ENCODE results near the gene XPNPEP1. TPM values are rescaled to one million over a fixed set of nuclear protein-coding genes. Genes with fewer than 3 reads are reported as not detected.

Gene XPNPEP1
- total RNA-seq, 2 donors from 2014 or later: 41.2 to 45.2 TPM

DNA sequence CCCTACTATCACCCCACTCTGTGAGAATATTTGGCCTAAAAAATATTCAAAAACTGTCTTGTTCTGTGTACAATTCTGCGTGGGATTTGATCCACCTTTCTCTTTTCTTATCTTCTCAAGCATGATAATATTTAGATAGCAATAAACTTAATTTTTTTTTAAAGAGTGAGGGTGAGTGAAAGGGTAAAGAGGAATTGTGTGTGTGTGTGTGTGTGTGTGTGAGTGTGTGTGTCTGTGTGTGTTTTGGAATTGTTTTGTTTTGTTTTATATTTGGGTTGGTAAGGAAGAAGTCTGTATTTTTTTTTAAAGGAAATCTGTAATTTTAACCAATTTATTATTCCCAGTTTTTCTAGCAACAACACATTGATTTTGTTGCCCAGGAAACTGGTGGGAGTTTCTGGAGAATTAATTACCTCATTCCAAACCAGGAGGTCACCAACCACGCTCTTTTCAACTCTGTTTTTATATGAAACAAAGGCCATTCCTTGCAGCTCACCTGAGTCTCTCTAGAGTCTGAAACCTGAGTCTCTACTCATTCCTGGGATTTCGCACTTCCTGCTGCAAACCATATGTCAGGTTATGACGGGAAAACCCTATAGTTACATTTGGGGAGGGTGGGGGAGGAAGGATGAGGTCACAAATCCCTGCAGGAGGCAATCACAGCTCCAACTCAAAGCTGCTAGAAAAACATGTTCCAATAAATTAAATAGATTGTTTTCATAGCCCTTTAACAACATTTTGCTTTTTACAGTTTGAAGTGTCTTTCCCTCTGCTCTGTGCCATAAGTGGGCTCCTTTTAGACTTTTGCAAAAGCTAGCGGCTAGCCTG lies 38.1 kb upstream of the XPNPEP1 start:
- Histone ChIP-seq H3K36me3 (no peaks in the 10 kb centered on the region), H3K27ac (no peak overlapping the region), H3K9me3 (no peaks in the 10 kb centered on the region), H3K4me1 (peaks cover 0 to 13% of the 10 kb centered on the region in 2 donors), H3K27me3 (no peaks in the 10 kb centered on the region), H3K4me3 (no peak overlapping the region)
- no peak for DNase-seq (ENCODE audit: low spot score)
- TF ChIP-seq, protein P1, sequence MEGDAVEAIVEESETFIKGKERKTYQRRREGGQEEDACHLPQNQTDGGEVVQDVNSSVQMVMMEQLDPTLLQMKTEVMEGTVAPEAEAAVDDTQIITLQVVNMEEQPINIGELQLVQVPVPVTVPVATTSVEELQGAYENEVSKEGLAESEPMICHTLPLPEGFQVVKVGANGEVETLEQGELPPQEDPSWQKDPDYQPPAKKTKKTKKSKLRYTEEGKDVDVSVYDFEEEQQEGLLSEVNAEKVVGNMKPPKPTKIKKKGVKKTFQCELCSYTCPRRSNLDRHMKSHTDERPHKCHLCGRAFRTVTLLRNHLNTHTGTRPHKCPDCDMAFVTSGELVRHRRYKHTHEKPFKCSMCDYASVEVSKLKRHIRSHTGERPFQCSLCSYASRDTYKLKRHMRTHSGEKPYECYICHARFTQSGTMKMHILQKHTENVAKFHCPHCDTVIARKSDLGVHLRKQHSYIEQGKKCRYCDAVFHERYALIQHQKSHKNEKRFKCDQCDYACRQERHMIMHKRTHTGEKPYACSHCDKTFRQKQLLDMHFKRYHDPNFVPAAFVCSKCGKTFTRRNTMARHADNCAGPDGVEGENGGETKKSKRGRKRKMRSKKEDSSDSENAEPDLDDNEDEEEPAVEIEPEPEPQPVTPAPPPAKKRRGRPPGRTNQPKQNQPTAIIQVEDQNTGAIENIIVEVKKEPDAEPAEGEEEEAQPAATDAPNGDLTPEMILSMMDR (IDR thresholded peaks at IDR 0.05): no peak

DNA sequence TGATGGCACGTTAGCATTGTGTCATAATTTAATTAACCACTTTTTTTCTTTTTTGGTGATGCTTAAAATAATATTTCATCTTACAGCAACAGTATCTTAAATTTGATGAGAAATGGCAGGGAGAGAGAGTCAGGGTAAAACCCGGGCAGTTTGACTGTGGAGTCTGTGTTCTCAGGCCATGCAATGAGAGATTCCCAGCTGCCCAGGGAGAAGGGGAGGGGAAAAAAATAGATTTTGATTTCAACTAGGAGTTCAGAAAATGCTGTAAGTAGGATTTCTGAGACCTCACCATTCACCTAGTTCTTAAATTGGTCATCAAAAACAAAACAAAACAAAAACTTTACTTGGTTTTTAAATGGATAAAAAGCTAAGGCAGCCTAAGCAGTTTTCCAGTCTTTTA lies 37.4 kb upstream of the XPNPEP1 start:
- peaks cover 0 to 7% of the 10 kb centered on the region in 2 donors for H3K4me1 ChIP-seq
- H3K27ac ChIP-seq: no peak overlapping the region
- no peaks in the 10 kb centered on the region for H3K36me3 ChIP-seq
- H3K4me3 ChIP-seq: no peak overlapping the region
- no peaks in the 10 kb centered on the region for H3K9me3 ChIP-seq
- no peaks in the 10 kb centered on the region for H3K27me3 ChIP-seq
- no peak for DNase-seq (ENCODE audit: low spot score)
- TF ChIP-seq, protein P1 (IDR thresholded peaks at IDR 0.05): no peak

DNA sequence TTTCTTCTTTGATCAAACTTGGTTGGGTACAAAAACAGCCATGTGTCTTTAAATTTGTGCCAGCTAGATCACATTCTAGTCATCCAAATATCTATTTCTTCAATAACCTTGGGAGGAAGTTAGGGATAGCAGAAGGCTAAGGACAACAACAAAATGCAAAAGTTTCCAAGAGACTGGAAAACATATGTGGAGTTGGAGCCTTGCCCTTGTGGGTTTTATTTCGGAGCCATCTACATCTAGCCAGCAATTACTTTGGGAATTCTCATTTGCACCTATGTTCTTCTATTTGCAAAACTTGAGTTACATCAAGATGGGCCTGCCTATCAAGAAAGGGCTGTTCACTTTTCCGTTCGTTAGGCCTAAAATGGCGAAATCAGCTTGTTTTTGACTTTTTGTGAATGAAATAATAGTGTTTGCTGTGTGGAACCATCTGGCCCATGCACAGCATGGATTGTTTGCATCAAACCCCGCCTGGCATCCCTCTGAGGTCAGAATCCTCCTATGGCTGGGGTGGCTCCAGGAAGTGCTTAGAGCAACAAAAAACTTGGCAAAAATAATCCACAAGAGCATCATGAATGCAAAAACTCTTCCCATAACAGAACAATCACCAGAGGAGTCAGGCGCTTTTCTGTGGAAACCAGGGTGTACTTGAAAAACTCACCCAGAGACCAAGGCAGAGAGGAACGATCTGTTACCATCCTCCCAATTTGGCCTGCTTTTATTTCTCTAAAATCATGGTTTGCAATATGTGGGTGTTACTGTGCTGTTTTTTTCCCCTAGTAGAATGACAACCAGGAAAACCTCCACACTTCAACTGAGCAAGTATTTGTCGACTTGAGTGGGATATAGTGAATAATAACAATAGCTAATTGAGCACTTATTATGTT lies 36.2 kb upstream of the XPNPEP1 start:
- Histone ChIP-seq H3K36me3 (no peaks in the 10 kb centered on the region), H3K4me1 (peaks cover 0 to 7% of the 10 kb centered on the region in 2 donors), H3K27ac (no peak overlapping the region), H3K27me3 (no peaks in the 10 kb centered on the region), H3K9me3 (no peaks in the 10 kb centered on the region), H3K4me3 (no peak overlapping the region)
- TF ChIP-seq, protein P1 (IDR thresholded peaks at IDR 0.05): no peak
- no peak for DNase-seq (ENCODE audit: low spot score)

DNA sequence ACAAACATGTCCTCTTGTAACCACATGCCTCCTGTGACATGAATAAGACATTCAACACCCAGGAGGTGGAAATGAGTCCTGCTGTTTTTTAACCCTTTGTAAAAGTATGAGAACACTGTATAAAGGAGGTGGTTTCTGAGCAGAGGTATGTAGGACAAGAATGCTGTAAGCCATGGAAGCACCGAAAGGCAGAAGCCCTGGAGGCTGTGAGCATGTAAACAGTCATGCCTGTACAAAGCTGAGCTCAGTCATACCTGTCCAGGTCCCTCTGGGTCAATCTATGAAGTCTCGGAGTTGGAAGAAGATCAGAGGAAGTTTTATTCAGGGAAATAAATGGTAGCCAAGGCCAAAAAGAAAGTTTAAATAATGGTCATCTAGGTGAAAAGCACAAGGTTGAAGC lies 34.7 kb upstream of the XPNPEP1 start:
- Histone ChIP-seq H3K4me3 (no peak overlapping the region), H3K4me1 (peaks cover 0 to 7% of the 10 kb centered on the region in 2 donors), H3K36me3 (no peaks in the 10 kb centered on the region), H3K27ac (no peak overlapping the region), H3K27me3 (no peaks in the 10 kb centered on the region), H3K9me3 (no peaks in the 10 kb centered on the region)
- no peak for DNase-seq (ENCODE audit: low spot score)
- TF ChIP-seq, protein P1 (IDR thresholded peaks at IDR 0.05): no peak

DNA sequence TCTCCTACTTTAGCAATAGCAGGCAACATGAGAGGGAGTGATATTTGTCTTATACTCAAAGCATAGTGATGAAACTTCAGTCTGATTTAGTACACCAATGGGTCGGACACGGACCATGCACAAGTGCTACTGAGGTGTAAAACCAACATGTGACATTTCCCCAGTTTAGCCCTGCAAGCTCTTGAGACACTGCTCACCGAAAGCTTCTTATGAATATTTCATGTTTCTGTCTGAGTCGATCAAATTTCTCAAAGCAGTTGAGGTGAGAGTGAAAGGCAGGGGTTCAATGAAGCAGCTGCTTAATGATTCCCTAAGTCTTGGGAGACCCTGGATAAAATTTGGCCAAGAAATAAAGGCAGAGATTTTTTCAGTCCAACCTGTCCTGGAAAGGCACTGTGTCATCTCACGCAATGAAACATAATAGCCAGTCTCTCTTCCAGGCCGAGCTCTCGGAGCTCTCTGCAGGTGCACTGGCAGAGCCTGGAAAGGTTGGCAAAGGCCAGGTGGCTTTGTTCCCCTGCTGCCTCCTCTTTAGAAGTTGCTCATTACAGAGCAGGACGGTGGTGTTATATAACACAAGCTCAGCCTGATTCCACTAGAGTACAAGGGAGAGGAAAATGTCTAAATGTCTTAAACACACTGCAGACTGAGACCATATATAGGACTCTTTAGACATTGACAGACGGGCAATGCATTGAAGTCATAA lies 33.9 kb upstream of the XPNPEP1 start:
- TF ChIP-seq, protein P1 (IDR thresholded peaks at IDR 0.05): no peak
- Histone ChIP-seq H3K9me3 (no peaks in the 10 kb centered on the region), H3K4me1 (peaks cover 0 to 7% of the 10 kb centered on the region in 2 donors), H3K4me3 (no peak overlapping the region), H3K27me3 (no peaks in the 10 kb centered on the region), H3K27ac (no peak overlapping the region), H3K36me3 (no peaks in the 10 kb centered on the region)
- no peak for DNase-seq (ENCODE audit: low spot score)

Measured in right atrium auricular region (tissue), 2 donors.